RCC 7860 (cell line): ENCODE data around the gene ENTREP1.
"Not testable (repeated sequence)": the region's sequence is repeated elsewhere in the genome, so short reads cannot be mapped to it uniquely, and the experiment has no call there.

Source experiments
- DNase-seq: peaks from one replicate; pipeline ENCODE4 v3.0.0-alpha.2; 2015; ENCODE audit warnings: low spot score
- FAIRE-seq: peaks from 2 replicates; lab custom pipeline; 2012; peaks lifted over from hg19 to GRCh38; lab: Jason Lieb, UNC

Gene ENTREP1

DNA sequence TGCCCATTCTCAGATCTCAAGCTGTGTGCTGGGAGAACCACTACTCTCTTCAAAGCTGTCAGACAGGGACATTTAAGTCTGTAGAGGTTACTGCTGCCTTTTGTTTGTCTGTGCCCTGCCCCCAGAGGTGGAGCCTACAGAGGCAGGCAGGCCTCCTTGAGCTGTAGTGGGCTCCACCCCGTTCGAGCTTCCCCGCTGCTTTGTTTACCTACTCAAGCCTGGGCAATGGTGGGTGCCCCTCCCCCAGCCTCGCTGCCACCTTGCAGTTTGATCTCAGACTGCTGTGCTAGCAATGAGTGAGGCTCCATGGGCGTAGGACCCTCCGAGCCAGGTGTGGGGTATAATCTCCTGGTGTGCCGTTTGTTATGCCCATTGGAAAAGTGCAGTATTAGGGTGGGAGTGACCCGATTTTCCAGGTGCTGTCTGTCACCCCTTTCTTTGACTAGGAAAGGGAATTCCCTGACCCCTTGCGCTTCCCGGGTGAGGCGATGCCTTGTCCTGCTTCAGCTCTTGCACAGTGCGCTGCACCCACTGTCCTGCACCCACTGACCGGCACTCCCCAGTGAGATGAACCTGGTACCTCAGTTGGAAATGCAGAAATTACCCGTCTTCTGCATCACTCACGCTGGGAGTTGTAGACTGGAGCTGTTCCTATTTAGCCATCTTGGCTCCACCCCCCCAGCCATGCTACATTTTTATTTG lies 115.4 kb downstream of the ENTREP1 start:
- FAIRE-seq, DNase-seq: not testable (repeated sequence)
